VCaP (cell line): ENCODE results near the gene MACIR.

ENCODE experiments used
- H3K27ac ChIP-seq: fragments of 450-650 bp; 2 replicates; pipeline ENCODE4 v1.5.1; 2017
- CTCF ChIP-seq: fragments of 450-650 bp; conservative IDR thresholded peaks from 2 replicates; pipeline ENCODE4 v1.5.1; 2017; ENCODE audit warnings: mild to moderate bottlenecking, moderate library complexity

The MACIR gene

GRCh38 chr5:103327893-103328292 lies 69.3 kb downstream of the MACIR start:
- H3K27ac ChIP-seq = peak overlapping the region; percentile 98
- TF ChIP-seq CTCF = no peak
